ENCODE results near the gene CEP43. TPM values are rescaled to one million over a fixed set of nuclear protein-coding genes. Genes with fewer than 3 reads are reported as not detected.
A peak's percentile ranks its signal among the peaks of the same experiment; 100 is the strongest.

Gene CEP43
- total RNA-seq, 1 experiment from 2014 or later = 34.2 TPM

DNA sequence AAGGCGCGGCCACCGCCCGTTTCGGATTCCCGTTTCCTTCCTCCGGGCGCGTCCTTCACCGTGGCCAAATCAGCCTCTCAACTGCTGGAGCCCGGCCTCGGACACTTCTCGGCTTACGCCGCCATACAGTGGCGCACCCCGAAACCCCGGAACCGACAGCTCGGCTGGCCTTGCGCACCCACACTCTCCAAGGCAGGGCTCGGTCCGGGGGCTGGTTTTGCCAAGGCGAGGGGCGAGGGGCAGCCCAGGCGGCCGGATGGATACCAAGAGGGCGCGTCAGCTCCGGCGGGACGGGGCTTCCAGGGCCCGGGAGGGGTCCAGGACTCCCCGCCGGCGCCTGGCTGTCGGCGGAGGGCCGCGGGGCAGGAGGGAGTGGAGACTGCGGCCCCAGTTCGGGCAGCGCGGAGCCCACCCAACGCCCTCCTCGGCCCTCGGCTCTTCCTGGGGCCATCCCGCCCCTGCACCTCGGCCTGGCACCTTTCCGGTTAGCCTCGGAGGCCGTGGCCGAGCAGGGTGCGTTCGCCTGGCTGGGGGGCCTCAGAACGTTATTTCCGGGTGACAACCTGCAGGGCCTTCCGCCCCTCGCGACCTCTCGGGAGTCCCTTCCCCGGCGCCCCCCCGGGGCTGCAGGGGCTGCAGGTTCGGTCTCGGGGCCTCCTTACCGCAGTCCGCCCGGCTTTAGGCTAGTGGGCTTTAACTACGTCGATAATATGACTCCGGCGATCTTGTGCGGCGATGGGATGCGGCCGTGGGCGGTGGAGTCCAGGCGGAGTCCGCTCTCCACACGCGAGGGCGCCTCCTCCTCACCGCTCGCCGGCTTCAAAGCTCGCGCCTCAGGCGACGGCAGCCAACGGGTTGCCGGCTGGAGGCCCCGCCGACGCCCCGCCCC lies 697 bp upstream of the CEP43 start:
- intact Hi-C loops (cut with micrococcal nuclease; ENCODE audit: unreplicated experiment) = no loop called here
- peak; percentile 4 for DNase-seq (ENCODE audit: low spot score)
- ChIA-PET CTCF (interaction anchor here (0.6 kb wide), 1 partner anchor 224 kb away, joined by 3 read pairs; no protein-coding TSS in a partner anchor), POLR2A (ENCODE audit: low non-redundant PET) (no interaction called here)
- no TSS peak for BruUV-seq (replicated peaks)
- peaks cover 20% of the 10 kb centered on the region for H3K4me1 ChIP-seq (ENCODE audit: insufficient read depth, low read length, poor library complexity, severe bottlenecking)
- H3K36me3 ChIP-seq (ENCODE audit: insufficient read depth, low read length, poor library complexity, severe bottlenecking) = peaks cover 14% of the 10 kb centered on the region
- no peaks in the 10 kb centered on the region for H3K27me3 ChIP-seq (replicated peaks; ENCODE audit: insufficient read depth, low read depth, low read length, poor library complexity)
- peak overlapping the region; percentile 94 for H3K27ac ChIP-seq (ENCODE audit: low read depth, low read length, poor library complexity, severe bottlenecking)
- no peaks in the 10 kb centered on the region for H3K9me3 ChIP-seq (ENCODE audit: low read depth, low read length, poor library complexity, severe bottlenecking)
- peak overlapping the region; percentile 98 for H3K4me3 ChIP-seq (ENCODE audit: low read depth, low read length, poor library complexity, severe bottlenecking)
- TF ChIP-seq EZH2 (IDR thresholded peaks at IDR 0.05; ENCODE audit: borderline replicate concordance, low read depth, low read length, poor library complexity, severe bottlenecking) = no peak
- TF ChIP-seq, protein P1, sequence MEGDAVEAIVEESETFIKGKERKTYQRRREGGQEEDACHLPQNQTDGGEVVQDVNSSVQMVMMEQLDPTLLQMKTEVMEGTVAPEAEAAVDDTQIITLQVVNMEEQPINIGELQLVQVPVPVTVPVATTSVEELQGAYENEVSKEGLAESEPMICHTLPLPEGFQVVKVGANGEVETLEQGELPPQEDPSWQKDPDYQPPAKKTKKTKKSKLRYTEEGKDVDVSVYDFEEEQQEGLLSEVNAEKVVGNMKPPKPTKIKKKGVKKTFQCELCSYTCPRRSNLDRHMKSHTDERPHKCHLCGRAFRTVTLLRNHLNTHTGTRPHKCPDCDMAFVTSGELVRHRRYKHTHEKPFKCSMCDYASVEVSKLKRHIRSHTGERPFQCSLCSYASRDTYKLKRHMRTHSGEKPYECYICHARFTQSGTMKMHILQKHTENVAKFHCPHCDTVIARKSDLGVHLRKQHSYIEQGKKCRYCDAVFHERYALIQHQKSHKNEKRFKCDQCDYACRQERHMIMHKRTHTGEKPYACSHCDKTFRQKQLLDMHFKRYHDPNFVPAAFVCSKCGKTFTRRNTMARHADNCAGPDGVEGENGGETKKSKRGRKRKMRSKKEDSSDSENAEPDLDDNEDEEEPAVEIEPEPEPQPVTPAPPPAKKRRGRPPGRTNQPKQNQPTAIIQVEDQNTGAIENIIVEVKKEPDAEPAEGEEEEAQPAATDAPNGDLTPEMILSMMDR (conservative IDR thresholded peaks at IDR 0.05; ENCODE audit: low read depth, low read length) = no peak

DNA sequence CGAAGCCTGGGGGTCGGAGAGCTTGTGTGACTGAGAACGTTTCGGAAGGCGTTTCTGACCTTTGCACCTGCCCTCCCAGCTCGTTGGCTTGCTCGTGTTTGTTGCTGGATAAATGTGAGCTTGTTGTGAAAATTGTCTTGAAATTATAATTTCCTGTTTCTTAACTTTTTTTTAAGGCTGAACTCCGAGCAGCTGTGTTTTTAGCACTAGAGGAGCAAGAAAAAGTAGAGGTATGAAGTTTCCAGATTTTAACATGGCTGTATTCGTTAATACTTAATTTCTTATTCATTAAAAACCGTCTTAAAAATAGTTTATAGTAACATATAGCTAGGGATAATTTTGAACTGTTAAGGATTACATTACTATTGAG lies 672 bp downstream of the CEP43 start:
- Histone ChIP-seq H3K4me1 (ENCODE audit: insufficient read depth, low read length, poor library complexity, severe bottlenecking) (peaks cover 21% of the 10 kb centered on the region), H3K4me3 (ENCODE audit: low read depth, low read length, poor library complexity, severe bottlenecking) (peak overlapping the region; percentile 98), H3K27me3 (replicated peaks; ENCODE audit: insufficient read depth, low read depth, low read length, poor library complexity) (no peaks in the 10 kb centered on the region), H3K27ac (ENCODE audit: low read depth, low read length, poor library complexity, severe bottlenecking) (peak overlapping the region; percentile 94), H3K36me3 (ENCODE audit: insufficient read depth, low read length, poor library complexity, severe bottlenecking) (peaks cover 27% of the 10 kb centered on the region), H3K9me3 (ENCODE audit: low read depth, low read length, poor library complexity, severe bottlenecking) (no peaks in the 10 kb centered on the region)
- ChIA-PET POLR2A (ENCODE audit: low non-redundant PET) (no interaction called here), CTCF (no interaction called here)
- intact Hi-C loops (cut with micrococcal nuclease; ENCODE audit: unreplicated experiment) = no loop called here
- no peak for DNase-seq (ENCODE audit: low spot score)
- no TSS peak for BruUV-seq (replicated peaks)
- TF ChIP-seq EZH2 (IDR thresholded peaks at IDR 0.05; ENCODE audit: borderline replicate concordance, low read depth, low read length, poor library complexity, severe bottlenecking) = no peak
- TF ChIP-seq, protein P1 (conservative IDR thresholded peaks at IDR 0.05; ENCODE audit: low read depth, low read length) = no peak

DNA sequence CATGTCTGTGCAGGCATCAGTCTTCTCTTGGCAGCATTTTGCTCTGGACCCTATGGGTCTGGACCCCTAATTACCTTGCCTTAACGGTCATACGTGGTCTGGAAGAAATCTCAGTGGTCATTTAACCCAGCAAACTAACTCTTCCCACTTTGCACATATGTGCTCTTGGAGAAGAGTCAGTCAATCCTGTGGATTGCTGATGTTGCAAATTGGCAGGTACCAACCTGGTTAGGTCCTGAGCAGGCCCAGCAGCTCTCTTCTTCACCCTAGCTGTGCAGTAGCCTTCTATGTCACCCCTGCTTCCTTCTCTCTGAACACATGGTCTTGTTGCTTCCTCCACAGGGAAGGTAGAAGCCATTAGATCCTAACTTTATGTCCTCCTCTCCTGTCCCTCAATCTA lies 1.6 kb downstream of the CEP43 start:
- Histone ChIP-seq H3K36me3 (ENCODE audit: insufficient read depth, low read length, poor library complexity, severe bottlenecking) (peaks cover 34% of the 10 kb centered on the region), H3K27ac (ENCODE audit: low read depth, low read length, poor library complexity, severe bottlenecking) (no peak overlapping the region), H3K4me1 (ENCODE audit: insufficient read depth, low read length, poor library complexity, severe bottlenecking) (peaks cover 27% of the 10 kb centered on the region), H3K4me3 (ENCODE audit: low read depth, low read length, poor library complexity, severe bottlenecking) (peak overlapping the region; percentile 98), H3K27me3 (replicated peaks; ENCODE audit: insufficient read depth, low read depth, low read length, poor library complexity) (no peaks in the 10 kb centered on the region), H3K9me3 (ENCODE audit: low read depth, low read length, poor library complexity, severe bottlenecking) (no peaks in the 10 kb centered on the region)
- CTCF ChIA-PET = no interaction called here
- POLR2A ChIA-PET (ENCODE audit: low non-redundant PET) = no interaction called here
- intact Hi-C loops (cut with micrococcal nuclease; ENCODE audit: unreplicated experiment) = no loop called here
- no peak for TF ChIP-seq EZH2 (IDR thresholded peaks at IDR 0.05; ENCODE audit: borderline replicate concordance, low read depth, low read length, poor library complexity, severe bottlenecking)
- no peak for DNase-seq (ENCODE audit: low spot score)
- BruUV-seq (replicated peaks) = no TSS peak

Data from A673 (cell line).